ENCODE measurements around the gene DPM1.

Gene DPM1

GRCh38 chr20:50957798-50958614 is at the start of gene DPM1:
Gene DPM1 (minus strand): TSS chr20:50958532. CDS start chr20:50958523, 9 bp downstream.
- DNase-seq = peak; percentile 88

GRCh38 chr20:51005214-51005613 is 46.9 kb upstream of the DPM1 start:
- no peak for DNase-seq

- DNase-seq = no peak
Observed at GRCh38 chr20:51004781-51005180, 46.4 kb upstream of the DPM1 start.

GRCh38 chr20:51004305-51004727 is 46.0 kb upstream of the DPM1 start:
- DNase-seq = no peak

GRCh38 chr20:51003753-51004152 is 45.4 kb upstream of the DPM1 start:
- no peak for DNase-seq

GRCh38 chr20:51002633-51003032 is 44.3 kb upstream of the DPM1 start:
- DNase-seq = no peak

- no peak for DNase-seq
Observed at GRCh38 chr20:51001430-51002265, 43.3 kb upstream of the DPM1 start.

- no peak for DNase-seq
Observed at GRCh38 chr20:50999355-50999754, 41.0 kb upstream of the DPM1 start.

GRCh38 chr20:50996901-50997865 is 38.9 kb upstream of the DPM1 start:
- no peak for DNase-seq

GRCh38 chr20:50995506-50995905 is 37.2 kb upstream of the DPM1 start:
- DNase-seq = no peak

- DNase-seq = no peak
Observed at GRCh38 chr20:50993876-50994275, 35.5 kb upstream of the DPM1 start.

GRCh38 chr20:50992733-50993457 is 34.6 kb upstream of the DPM1 start:
- peak; percentile 23 for DNase-seq

GRCh38 chr20:50992336-50992732 is 34.0 kb upstream of the DPM1 start:
- no peak for DNase-seq

GRCh38 chr20:50991076-50991475 is 32.7 kb upstream of the DPM1 start:
- no peak for DNase-seq

GRCh38 chr20:50987493-50988210 is 29.3 kb upstream of the DPM1 start:
- DNase-seq = peak; percentile 65

- DNase-seq = no peak
Observed at GRCh38 chr20:50983321-50983720, 25.0 kb upstream of the DPM1 start.

GRCh38 chr20:50982363-50982762 is 24.0 kb upstream of the DPM1 start:
- DNase-seq = no peak

- no peak for DNase-seq
Observed at GRCh38 chr20:50981714-50982048, 23.3 kb upstream of the DPM1 start.

GRCh38 chr20:50980851-50981713 is 22.8 kb upstream of the DPM1 start:
- peak; percentile 41 for DNase-seq

GRCh38 chr20:50980071-50980681 is 21.8 kb upstream of the DPM1 start:
- no peak for DNase-seq
